Activated CD4-positive, alpha-beta T cell treated with anti-CD3 and anti-CD28 coated beads for 1 hour (primary cell): Measurements from ENCODE around the gene DHX36.
A peak's percentile ranks its signal among the peaks of the same experiment; 100 is the strongest.

Source experiments
- DNase-seq: peaks from one replicate; pipeline ENCODE4 v3.0.0-alpha.2; 2020

DHX36 gene

GRCh38 chr3:154275965-154276364 lies 48.3 kb downstream of the DHX36 start:
- DNase-seq, result no peak

GRCh38 chr3:154275292-154275691 lies 49.0 kb downstream of the DHX36 start:
- DNase-seq, result no peak

GRCh38 chr3:154274348-154274747 lies 49.9 kb downstream of the DHX36 start:
- DNase-seq, result no peak

- no peak for DNase-seq
Measured at GRCh38 chr3:154273381-154273780, 50.9 kb downstream of the DHX36 start.

GRCh38 chr3:154254527-154254926 lies 69.8 kb downstream of the DHX36 start:
- DNase-seq, result no peak

- peak; percentile 38 for DNase-seq
Measured at GRCh38 chr3:154252759-154253638, 71.3 kb downstream of the DHX36 start.

- no peak for DNase-seq
Measured at GRCh38 chr3:154251610-154252009, 72.7 kb downstream of the DHX36 start.

- no peak for DNase-seq
Measured at GRCh38 chr3:154250291-154250690, 74.0 kb downstream of the DHX36 start.

GRCh38 chr3:154247806-154248415 lies 76.4 kb downstream of the DHX36 start:
- no peak for DNase-seq

- DNase-seq, result no peak
Measured at GRCh38 chr3:154244644-154245043, 79.6 kb downstream of the DHX36 start.

GRCh38 chr3:154243353-154243752 lies 80.9 kb downstream of the DHX36 start:
- DNase-seq, result no peak

GRCh38 chr3:154242766-154243165 lies 81.5 kb downstream of the DHX36 start:
- DNase-seq, result no peak

- DNase-seq, result no peak
Measured at GRCh38 chr3:154241496-154241895, 82.8 kb downstream of the DHX36 start.

- no peak for DNase-seq
Measured at GRCh38 chr3:154240235-154240634, 84.1 kb downstream of the DHX36 start.

GRCh38 chr3:154236331-154236730 lies 88.0 kb downstream of the DHX36 start:
- DNase-seq, result no peak

GRCh38 chr3:154235330-154235729 lies 89.0 kb downstream of the DHX36 start:
- no peak for DNase-seq

- no peak for DNase-seq
Measured at GRCh38 chr3:154229217-154229590, 95.1 kb downstream of the DHX36 start.

GRCh38 chr3:154228561-154229216 lies 95.6 kb downstream of the DHX36 start:
- no peak for DNase-seq

GRCh38 chr3:154227531-154227930 lies 96.8 kb downstream of the DHX36 start:
- DNase-seq, result no peak

GRCh38 chr3:154225536-154225935 lies 98.8 kb downstream of the DHX36 start:
- DNase-seq, result no peak

GRCh38 chr3:154224866-154225265 lies 99.4 kb downstream of the DHX36 start:
- no peak for DNase-seq

GRCh38 chr3:154224366-154224765 lies 99.9 kb downstream of the DHX36 start:
- no peak for DNase-seq

GRCh38 chr3:154223519-154223918 lies 100.8 kb downstream of the DHX36 start:
- no peak for DNase-seq
